Nucleus accumbens (tissue), 56 donors: ENCODE data around the gene FSCN2.
"Not testable (repeated sequence)": the region's sequence is repeated elsewhere in the genome, so short reads cannot be mapped to it uniquely, and the experiment has no call there.

Experiments used
- DNase-seq, 56 donors: peaks; one replicate each; lab custom pipeline; 2025; lab: John Stamatoyannopoulos, UW

The FSCN2 gene

DNA sequence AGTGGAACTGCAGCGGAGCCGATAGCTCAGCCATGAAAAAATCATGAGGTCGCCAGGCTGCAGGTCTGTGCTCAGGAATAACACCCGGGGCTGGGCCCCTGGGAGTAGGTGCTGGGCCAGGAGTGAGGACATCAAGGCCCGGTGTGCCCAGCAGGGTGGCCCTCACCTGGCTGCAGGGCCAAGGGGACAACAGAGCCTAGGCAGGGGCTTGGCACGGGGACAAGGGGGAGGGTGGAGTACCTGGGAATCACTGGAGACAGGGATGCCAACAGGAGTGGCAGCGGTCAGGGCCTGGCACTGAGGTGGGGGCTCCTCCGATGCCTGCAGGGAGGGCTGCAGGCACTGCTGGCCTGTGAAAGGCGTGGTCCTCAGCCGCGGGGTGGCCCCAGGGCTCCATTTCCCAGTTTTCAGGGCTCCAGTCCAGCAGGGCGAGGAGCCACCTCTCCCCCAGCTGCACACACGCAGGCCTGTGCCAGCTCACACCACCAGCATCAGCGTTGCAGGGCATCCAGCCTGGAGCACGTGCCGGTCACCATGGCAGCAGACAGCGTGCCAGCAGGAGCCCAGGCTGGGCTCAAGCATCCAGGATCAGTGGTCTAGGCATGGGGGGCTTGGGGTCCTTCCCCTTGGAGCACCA, 4.7 kb upstream of the FSCN2 start:
- peak in 39 of 56 donors; percentile 10 to 71 (median 46) for DNase-seq

DNA sequence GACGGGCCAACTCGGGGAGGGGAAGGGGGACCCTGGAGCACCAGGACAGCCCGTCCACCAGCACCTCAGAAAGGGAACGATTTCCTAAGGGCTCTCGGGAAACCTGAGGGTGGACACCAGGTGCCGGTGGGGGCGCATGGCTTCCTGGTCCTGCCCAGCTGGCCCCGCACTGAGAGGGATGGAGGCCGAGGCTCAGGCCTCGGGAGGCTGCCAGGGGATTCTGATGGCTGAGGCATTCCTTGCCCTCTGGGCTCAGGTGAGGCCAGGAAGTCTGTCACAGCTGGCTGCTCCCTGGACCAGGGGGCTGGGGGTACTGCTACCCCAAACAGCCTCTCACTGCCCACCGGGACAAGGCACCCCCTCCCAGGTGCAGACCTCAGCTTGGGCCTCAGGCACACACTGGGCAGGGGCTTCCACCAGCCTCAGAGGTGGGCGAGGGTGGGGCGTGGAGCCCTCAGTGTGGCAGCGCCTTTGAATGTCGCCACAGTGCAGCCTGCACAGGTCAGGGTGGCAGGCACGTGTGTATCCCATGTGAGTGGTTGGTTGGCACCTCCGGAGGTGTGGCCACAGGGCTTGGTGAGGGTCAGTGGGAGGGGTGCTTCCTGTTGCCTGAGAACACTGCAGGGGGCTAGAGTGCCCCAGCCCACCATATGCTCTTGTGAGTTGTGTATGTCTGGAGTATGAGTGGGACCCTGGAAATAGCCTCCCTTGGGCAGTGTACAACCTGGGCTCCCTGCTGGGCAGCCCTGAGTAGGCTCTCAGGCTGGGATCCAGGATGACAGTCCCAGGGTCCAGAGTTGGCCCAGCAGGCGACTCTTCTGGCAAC, 3.9 kb upstream of the FSCN2 start:
- DNase-seq: no peak

DNA sequence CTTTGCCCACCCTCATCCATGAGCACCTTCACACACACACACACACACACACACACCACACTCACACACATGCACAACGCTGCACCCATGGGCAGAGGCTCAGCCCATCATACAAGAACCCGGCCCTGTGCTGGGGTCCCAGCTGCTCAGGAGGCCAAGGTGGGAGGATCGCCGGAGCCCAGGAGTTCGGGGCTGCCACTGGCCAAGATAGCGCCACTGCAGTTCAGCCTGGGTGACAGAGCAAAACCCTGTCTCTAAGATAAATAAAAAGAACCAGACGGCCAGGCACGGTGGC, 3.4 kb upstream of the FSCN2 start:
- DNase-seq: no peak

DNA sequence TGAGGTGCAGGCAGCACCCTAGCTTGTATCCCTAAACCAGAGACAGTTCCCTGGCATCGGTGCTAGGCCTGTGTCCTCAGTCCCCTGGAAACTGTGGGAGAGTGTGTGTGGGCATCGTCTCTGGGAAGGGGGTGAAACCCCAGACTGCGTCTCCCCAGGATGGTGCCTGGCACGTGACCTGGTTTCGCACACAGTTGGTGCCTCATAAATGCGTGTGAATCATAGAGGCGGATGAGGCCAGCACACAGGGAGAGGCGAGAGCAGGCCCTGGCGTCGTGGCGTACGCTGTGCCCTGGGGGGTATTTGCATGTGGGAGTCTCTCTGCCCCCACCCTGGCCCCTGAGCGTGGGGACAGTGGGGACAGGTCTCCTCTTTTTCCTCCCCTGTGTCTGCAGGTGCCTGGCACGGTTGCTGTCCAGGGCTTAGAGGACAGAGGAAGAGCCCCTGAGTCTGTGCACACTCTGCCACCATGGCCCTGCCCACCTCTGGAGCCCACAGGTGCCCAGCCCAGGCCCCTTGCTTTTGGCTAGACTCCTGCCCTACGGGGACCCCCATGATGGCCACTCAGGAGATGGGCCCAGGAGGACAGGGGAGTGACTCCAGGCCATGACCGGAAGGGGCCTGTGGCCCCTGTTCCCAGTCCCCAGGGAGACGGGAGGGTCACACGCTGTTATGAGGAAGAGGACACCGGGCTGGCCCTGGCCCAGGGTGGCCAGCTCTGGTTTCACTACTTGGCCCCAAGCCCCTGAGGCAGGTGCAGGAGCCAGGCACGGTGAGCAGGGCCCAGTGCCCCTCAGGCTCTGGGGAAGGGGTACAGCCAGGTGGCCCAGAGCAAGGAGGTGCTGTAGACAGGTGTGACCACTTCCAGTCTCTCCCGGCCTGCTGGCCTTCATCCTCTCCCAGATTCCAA, 1.3 kb upstream of the FSCN2 start:
- DNase-seq: no peak

DNA sequence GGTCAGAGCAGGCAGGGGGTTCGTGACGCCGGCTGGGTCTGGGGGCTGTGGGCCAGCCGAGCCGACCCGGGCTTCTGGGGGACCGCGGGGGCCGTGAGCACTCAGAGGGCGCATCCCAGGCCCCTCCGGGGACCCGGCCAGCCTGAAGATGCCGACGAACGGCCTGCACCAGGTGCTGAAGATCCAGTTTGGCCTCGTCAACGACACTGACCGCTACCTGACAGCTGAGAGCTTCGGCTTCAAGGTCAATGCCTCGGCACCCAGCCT, 140 bp downstream of the FSCN2 start:
- DNase-seq: no peak

DNA sequence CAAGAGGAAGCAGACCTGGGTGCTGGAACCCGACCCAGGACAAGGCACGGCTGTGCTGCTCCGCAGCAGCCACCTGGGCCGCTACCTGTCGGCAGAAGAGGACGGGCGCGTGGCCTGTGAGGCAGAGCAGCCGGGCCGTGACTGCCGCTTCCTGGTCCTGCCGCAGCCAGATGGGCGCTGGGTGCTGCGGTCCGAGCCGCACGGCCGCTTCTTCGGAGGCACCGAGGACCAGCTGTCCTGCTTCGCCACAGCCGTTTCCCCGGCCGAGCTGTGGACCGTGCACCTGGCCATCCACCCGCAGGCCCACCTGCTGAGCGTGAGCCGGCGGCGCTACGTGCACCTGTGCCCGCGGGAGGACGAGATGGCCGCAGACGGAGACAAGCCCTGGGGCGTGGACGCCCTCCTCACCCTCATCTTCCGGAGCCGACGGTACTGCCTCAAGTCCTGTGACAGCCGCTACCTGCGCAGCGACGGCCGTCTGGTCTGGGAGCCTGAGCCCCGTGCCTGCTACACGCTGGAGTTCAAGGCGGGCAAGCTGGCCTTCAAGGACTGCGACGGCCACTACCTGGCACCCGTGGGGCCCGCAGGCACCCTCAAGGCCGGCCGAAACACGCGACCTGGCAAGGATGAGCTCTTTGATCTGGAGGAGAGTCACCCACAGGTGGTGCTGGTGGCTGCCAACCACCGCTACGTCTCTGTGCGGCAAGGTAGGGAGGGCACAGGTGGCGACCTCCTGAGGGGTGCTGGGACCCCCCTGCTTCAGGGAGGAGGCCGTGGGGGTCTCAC, 667 bp downstream of the FSCN2 start:
- DNase-seq: no peak

DNA sequence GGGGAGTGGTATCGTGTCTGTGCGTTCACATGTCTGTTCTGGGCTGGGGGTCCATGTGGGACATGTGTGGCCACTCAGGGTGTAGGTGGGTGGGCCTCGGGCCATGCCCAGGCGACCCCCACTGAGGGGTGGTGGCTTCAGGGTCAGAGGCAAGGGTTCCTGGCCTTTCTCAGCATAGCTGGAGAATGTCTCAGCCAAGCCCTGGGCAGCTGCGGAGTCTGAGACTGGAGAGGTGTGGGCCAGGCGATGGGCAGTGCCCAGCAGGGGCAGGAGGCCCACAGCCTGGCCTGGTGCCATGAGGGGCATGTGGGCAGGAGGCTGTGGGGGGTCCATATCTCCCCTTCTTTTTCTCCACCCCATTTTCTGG, 1.2 kb downstream of the FSCN2 start:
- DNase-seq: no peak

DNA sequence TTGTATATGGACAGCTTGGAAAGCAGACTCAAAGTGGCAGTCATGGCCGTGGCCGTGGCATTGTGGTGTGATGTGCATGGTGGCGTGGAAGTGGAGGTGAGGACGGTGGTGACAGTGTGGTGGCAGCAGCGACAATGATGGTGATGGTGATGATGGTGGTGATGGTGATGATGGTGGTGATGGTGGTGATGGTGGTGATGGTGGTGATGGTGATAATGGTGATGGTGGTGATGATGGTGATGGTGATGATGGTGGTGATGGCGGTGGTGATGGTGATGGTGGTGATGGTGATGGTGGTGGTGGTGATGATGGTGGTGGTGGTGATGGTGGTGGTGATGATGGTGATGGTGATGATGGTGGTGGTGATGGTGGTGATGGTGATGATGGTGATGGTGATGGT, 2.8 kb downstream of the FSCN2 start:
- not testable (repeated sequence) for DNase-seq

DNA sequence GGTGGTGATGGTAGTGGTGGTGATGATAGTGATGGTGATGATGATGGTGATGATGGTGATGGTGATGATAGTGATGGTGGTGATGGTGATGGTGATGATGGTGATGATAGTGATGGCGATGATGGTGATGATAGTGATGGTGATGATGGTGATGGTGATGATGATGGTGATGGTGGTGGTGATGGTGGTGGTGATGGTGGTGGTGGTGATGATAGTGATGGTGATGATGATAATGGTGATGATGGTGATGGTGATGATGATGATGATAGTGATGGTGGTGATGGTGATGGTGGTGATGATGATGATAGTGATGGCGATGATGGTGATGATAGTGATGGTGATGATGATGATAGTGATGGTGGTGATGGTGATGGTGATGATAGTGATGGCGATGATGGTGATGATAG, 3.8 kb downstream of the FSCN2 start:
- DNase-seq: not testable (repeated sequence)

DNA sequence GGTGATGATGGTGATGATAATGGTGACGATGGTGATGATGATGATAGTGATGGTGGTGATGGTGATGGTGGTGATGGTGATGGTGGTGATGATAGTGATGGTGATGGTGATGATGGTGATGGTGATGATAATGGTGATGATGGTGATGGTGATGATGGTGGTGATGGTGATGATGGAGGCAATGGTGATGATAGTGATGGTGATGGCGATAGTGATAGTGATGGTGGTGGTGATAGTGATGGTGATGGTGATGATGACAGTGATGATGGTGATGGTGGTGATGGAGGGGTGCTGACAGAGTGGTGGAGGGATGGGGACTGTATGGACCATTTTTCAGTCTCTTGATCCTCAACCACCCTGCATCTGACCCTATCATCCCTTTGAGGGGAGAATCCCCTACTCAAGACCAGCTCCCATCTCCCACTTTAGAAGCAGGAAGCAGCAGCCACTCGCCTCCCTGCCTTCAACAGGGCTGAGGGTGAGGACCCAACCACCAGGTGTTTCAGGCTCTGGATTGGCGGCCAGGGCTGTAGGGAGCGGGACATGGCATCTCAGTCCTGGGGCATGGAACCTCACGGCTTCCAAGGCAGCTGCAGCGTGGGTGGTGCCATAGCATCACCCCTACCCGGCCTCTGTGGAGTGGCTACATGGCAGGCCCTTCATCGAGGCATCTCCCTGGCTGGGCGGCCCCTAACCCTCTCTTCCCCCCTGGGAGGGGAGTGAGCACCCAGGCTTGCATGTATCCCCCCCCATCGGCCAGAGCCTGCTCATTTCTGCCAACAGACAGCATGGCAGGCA, 4.5 kb downstream of the FSCN2 start:
- no peak for DNase-seq

DNA sequence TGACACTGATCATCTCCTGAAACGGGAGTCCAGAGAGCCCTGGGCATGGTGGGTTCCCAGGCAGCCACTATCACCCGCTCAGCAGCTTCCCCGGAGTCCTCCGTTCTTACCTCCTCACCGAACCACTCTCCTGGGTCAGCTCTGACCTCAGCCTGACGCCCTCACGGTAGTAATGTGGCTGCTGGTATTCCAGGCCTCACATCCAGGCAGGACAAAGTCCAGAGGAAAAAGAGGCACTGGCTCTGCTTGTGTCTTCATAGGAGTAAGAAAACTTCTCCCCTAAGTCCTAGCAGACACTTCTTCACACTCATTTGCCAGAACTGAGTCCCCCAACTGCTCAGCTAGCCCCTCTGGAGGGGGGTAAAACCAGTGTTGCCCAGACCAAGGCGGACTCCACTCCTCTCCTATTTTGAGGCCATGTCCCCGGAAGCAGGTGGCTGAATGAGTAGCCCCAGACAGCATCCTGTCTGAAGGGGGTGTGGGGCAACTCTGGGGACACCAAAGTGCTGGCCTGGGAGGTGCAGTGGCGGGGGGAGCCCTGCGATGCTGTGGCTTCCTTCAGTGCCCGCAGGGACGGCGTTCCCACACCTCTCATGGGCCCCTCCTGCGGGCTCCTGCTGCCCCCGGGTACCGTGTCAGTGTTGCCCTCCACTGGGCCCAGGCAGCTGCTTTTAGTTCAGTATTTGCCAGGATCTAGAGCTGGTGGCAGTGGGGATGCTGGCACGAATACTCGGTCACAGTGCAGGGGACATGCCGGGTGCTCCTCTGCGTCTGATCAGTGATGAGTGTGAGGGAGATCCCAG, 5.4 kb downstream of the FSCN2 start:
- DNase-seq: no peak

DNA sequence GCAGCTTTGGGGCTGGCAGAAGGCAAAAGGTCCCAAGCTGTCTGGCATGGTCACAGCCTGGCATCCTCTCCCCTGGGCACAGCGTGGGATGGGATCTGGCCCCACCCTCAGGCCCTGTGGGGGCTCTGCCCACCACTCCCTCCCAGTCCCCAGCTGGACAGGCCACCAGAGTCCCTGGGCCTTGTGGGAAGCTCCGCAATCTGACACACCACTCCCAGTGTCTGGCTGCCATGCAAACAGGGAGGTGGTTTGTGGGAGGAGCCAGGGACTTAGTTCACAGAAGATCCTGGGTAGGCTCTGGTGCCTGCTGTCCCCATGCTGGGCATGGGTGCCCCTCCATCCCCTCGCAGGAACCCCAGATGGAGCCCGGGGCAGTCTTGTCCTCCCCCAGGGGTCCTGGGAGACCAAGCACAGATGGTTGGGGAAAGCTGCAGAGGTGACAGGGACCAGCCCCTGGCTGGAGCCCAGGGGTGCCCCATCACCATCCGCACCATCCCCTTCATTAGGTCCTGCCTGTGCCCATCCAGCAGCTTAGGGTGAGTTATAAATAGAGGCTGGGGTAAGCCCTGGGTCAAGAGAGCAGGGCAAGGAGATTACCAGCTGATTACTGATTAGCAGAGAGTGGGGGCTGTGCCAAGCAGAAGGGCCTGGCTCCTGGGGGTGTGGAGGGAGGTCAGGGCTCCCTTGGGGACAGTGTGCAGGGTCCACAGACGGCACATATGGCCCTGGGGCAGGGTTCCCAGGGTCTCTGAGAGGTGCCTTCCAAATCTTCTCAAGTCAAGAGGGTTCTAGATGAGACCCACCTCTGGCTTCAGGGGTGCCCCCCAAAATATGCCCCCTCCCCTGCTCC, 6.2 kb downstream of the FSCN2 start:
- DNase-seq: no peak

DNA sequence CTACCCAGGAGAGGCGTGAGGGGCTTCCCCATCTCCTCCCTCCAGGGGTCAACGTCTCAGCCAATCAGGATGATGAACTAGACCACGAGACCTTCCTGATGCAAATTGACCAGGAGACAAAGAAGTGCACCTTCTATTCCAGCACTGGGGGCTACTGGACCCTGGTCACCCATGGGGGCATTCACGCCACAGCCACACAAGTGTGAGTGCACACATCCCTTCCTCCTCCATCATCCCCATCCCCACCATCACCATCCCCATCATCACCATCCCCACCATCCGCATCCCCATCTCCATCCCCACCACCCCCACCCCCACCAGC, 6.8 kb downstream of the FSCN2 start:
- DNase-seq: no peak

DNA sequence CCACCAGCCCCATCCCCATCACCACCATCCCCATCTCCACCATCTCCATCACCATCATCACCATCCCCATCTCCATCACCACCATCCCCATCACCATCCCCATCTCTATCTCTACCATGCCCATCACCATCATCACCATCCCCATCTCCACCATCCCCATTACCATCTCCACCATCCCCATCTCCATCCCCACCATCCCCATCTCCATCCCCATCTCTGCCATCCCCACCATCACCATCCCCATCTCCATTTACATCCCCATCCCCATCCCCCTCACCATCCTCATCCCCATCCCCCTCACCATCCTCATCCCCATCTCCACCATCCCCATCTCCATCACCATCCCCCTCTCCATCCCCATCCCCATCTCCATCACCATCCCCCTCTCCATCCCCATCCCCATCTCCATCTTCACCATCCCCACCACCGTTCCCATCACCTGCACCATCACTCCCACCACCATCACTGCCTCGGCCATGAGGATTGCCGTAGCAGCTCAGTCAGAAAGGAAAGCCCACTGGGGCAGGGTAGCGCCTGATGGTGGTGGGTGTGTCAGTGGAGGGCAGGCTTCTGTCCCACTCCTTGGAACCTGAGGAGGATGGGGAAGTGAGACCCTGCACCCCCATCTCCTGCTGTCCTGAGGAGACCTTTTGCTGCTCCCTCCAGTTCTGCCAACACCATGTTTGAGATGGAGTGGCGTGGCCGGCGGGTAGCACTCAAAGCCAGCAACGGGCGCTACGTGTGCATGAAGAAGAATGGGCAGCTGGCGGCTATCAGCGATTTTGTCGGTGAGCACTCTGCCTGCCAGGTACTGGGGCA, 7.5 kb downstream of the FSCN2 start:
- no peak for DNase-seq

DNA sequence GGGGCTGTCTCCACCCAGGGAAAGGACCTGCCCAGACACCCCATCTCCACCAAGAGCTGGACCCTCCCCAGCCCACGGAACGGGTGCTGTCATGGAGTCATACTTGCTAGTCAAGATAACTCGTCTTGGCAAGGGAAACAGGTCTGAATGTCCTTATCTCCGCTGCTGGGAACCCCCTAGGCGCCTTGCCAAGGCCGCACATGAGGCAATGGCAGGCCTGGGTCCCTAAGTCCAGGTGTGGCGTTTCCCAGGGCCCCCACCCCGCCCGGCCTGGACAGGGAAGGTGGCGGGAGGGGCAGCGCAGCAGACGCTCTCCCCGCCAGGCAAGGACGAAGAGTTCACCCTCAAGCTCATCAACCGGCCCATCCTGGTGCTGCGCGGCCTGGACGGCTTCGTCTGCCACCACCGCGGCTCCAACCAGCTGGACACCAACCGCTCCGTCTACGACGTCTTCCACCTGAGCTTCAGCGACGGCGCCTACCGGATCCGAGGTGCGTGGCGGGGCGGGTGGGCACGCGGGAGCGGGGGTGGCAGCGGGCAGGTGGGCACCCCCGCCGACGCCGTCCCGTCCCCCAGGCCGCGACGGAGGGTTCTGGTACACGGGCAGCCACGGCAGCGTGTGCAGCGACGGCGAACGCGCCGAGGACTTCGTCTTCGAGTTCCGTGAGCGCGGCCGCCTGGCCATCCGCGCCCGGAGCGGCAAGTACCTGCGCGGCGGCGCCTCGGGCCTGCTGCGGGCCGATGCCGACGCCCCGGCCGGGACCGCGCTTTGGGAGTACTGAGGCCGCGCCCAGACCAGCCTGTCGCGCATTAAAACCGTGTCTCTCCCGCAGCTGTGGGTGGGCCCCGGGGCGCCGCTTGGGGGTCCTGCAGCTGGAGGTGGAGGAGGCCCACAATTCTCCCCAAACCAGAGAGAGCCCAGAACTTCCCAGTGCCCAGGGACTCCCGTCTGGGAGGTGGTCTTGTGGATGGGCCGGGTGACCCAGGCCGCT, 8.4 kb downstream of the FSCN2 start:
- no peak for DNase-seq

DNA sequence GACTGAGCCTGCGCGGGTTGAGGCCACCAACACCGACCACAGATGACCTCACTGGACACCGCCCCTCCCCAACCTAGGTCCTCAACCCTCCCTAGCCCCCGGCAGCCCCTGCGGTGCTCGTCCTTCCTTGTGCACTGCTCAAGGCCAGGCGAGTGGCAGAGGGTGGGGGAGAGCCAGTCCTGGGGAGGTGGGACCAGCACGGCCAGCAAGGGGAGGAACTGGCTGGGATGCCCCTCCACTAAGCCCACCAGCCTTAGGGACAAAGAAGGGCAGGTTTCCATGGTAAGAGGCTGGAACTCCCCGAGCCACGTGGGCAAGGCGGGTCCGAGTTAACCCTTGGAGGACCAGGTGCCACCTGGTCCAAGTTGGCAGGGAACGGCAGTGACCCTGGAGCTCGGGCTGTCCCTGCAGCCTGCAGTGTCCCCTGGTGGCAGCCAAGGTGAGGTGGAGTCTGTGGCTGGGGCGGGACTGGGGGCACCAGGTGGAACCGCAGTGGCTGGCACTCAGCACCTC, 9.2 kb downstream of the FSCN2 start:
- DNase-seq: peak in 1 of 56 donors; percentile 11
